HepG2 (cell line): ENCODE results near the gene NSUN6.

Source experiments
- AGO2 ChIP-seq: fragments of 200-400 bp; formaldehyde crosslinking; optimal IDR thresholded peaks from 2 replicates; pipeline ENCODE3; 2017; ENCODE audit warnings: mild to moderate bottlenecking, low read depth, low read length, moderate library complexity
- CTCF ChIP-seq: sonication (generic); formaldehyde crosslinking; IDR thresholded peaks from 2 replicates; pipeline ENCODE4 v1.5.0; 2020; ENCODE audit warnings: mild to moderate bottlenecking, missing genetic modification reagents, moderate library complexity
- HNF4G ChIP-seq, 2 experiments: sonication (generic) in 1 of 2; formaldehyde crosslinking in 1 of 2; IDR thresholded peaks; 2 replicates each; pipeline versions ENCODE4 v1.4.0 to v1.6.1; 2011 to 2020; ENCODE audit warnings: borderline replicate concordance in 2 of 2, low read depth in 2 of 2, mild to moderate bottlenecking in 2 of 2, low read length in 1 of 2, missing genetic modification reagents in 1 of 2, moderate library complexity in 1 of 2
- MYC ChIP-seq: sonication (generic); formaldehyde crosslinking; IDR thresholded peaks from 2 replicates; pipeline ENCODE4 v1.9.0; 2021; ENCODE audit warnings: missing genetic modification reagents, borderline replicate concordance
- POLR2A ChIP-seq, 2 experiments: IDR thresholded peaks; 2 replicates each; pipeline ENCODE4 v1.6.1; 2011; ENCODE audit warnings: low read depth in 2 of 2, low read length in 2 of 2, mild to moderate bottlenecking in 1 of 2, moderate library complexity in 1 of 2; ENCODE audit not compliant: insufficient read depth in 1 of 2
- ZNF350 ChIP-seq: sonication (generic); formaldehyde crosslinking; IDR thresholded peaks from 2 replicates; pipeline ENCODE4 v1.4.0; 2020; ENCODE audit warnings: mild to moderate bottlenecking, low read depth, missing genetic modification reagents, borderline replicate concordance
- TF ChIP-seq, protein P1 (sequence below): sonication (generic); formaldehyde crosslinking; IDR thresholded peaks from 2 replicates; pipeline ENCODE4 v1.9.0; 2021; ENCODE audit warnings: missing genetic modification reagents, borderline replicate concordance

DNA sequence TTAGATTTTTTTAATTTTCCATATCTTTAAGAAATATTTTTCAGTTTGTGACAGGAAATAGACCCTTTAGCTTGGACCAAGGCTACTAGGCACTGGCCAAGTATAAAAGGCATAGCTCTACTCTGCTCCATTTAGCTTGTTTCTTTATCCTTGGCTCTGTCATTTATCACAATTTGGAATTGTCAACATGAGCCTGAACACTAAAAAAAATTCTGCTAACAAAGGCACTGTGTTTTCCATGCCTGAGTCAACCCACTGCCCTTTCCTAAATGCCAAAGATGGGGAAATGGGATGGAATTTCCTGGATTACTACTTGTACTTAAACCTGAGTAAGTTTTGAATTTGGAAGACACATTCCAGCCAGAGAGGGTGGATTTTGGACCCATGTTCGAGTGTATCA lies 128.4 kb downstream of the NSUN6 start:
- TF ChIP-seq AGO2 (no peak), CTCF (CRISPR knock-in tag) (no peak), POLR2A (IDR thresholded peaks at IDR 0.05; ENCODE audit: insufficient read depth in 1 of 2, low read depth in 2 of 2, low read length in 2 of 2) (no peak), MYC (CRISPR knock-in tag) (no peak), ZNF350 (CRISPR knock-in tag) (no peak), HNF4G (IDR thresholded peaks at IDR 0.05; ENCODE audit: borderline replicate concordance, low read depth, low read length) (no peak), HNF4G (CRISPR knock-in tag; IDR thresholded peaks at IDR 0.05; ENCODE audit: borderline replicate concordance, low read depth) (no peak)
- TF ChIP-seq, protein P1, sequence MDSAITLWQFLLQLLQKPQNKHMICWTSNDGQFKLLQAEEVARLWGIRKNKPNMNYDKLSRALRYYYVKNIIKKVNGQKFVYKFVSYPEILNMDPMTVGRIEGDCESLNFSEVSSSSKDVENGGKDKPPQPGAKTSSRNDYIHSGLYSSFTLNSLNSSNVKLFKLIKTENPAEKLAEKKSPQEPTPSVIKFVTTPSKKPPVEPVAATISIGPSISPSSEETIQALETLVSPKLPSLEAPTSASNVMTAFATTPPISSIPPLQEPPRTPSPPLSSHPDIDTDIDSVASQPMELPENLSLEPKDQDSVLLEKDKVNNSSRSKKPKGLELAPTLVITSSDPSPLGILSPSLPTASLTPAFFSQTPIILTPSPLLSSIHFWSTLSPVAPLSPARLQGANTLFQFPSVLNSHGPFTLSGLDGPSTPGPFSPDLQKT (CRISPR knock-in tag) = no peak
